Karpas-422 (cell line): Measurements from ENCODE around the gene TMX1. TPM values are rescaled to one million over a fixed set of nuclear protein-coding genes. Genes with fewer than 3 reads are reported as not detected.
"Not testable (repeated sequence)": the region's sequence is repeated elsewhere in the genome, so short reads cannot be mapped to it uniquely, and the experiment has no call there.

Experiments used
- DNase-seq: peaks from one replicate; pipeline ENCODE4 v3.0.0-alpha.2; 2015
- H2AFZ ChIP-seq: fragments of 200-600 bp; sonication (generic); 2 replicates; pipeline ENCODE4 v1.6.1; 2014; ENCODE audit warnings: antibody characterized with exemption, low read length, mixed read lengths
- H3K27ac ChIP-seq: fragments of 200-600 bp; sonication (generic); 2 replicates; pipeline ENCODE4 v1.5.1; 2014; ENCODE audit warnings: mild to moderate bottlenecking, low read length, moderate library complexity
- H3K27me3 ChIP-seq: fragments of 200-600 bp; sonication (generic); 2 replicates; pipeline ENCODE4 v1.6.1; 2014; ENCODE audit warnings: low read length, mixed read lengths
- H3K36me3 ChIP-seq: fragments of 200-600 bp; sonication (generic); 2 replicates; pipeline ENCODE4 v1.6.1; 2014; ENCODE audit warnings: low read length, mixed read lengths; ENCODE audit not compliant: insufficient read depth
- H3K4me1 ChIP-seq: fragments of 200-600 bp; sonication (generic); 2 replicates; pipeline ENCODE4 v1.6.1; 2014; ENCODE audit warnings: mild to moderate bottlenecking, low read length, mixed read lengths
- H3K4me2 ChIP-seq: fragments of 200-600 bp; sonication (generic); 2 replicates; pipeline ENCODE4 v1.6.1; 2014; ENCODE audit warnings: low read length, low read depth, mild to moderate bottlenecking; ENCODE audit not compliant: poor library complexity, severe bottlenecking
- H3K4me3 ChIP-seq: fragments of 200-600 bp; sonication (generic); 2 replicates; pipeline ENCODE4 v1.5.1; 2014; ENCODE audit warnings: mild to moderate bottlenecking, antibody characterized with exemption, low read length, mixed read lengths
- H3K79me2 ChIP-seq: fragments of 200-600 bp; sonication (generic); 2 replicates; pipeline ENCODE4 v1.6.1; 2014; ENCODE audit warnings: mild to moderate bottlenecking, low read length, mixed read lengths
- H3K9ac ChIP-seq: fragments of 200-600 bp; sonication (generic); 2 replicates; pipeline ENCODE4 v1.6.0; 2014; ENCODE audit warnings: low read length
- H3K9me2 ChIP-seq: fragments of 200-600 bp; sonication (generic), shearing (Covaris generic); replicated peaks from 2 replicates; pipeline ENCODE4 v1.6.0; 2014; ENCODE audit warnings: mild to moderate bottlenecking, low read length, moderate library complexity; ENCODE audit not compliant: insufficient read depth
- H3K9me3 ChIP-seq: fragments of 300-700, 200-600 bp; sonication (generic); 2 replicates; pipeline ENCODE4 v1.6.1; 2014; ENCODE audit warnings: low read length, mixed read lengths
- H4K20me1 ChIP-seq: fragments of 200-600 bp; sonication (generic); 2 replicates; pipeline ENCODE4 v1.6.1; 2014; ENCODE audit warnings: mild to moderate bottlenecking, antibody characterized with exemption, low read length, low read depth; ENCODE audit not compliant: insufficient read depth
- total RNA-seq: library from RNA; depleted of rRNA; stranded (reverse); fragments of >200 nt; shearing (Covaris generic); gene quantifications from 2 replicates; pipeline ENCODE4 v1.2.3, GENCODE V29; 2014; ENCODE audit warnings: low replicate concordance

Gene TMX1
- total RNA-seq, 1 experiment from 2014 or later = 70.5 TPM

- no peak for DNase-seq
- Histone ChIP-seq H2AFZ (no peak overlapping the region), H3K36me3 (no peaks in the 10 kb centered on the region), H3K4me2 (no peak overlapping the region), H3K9me2 (no peaks in the 10 kb centered on the region), H3K4me1 (peaks cover 14% of the 10 kb centered on the region), H3K9ac (no peak overlapping the region), H3K27me3 (no peaks in the 10 kb centered on the region), H3K79me2 (no peaks in the 10 kb centered on the region), H3K9me3 (no peaks in the 10 kb centered on the region), H4K20me1 (no peaks in the 10 kb centered on the region), H3K4me3 (no peak overlapping the region), H3K27ac (no peak overlapping the region)
Observed at GRCh38 chr14:51209457-51209856, 30.6 kb upstream of the TMX1 start.

- Histone ChIP-seq H3K9me2 (no peaks in the 10 kb centered on the region), H3K27ac (no peak overlapping the region), H3K79me2 (no peaks in the 10 kb centered on the region), H4K20me1 (no peaks in the 10 kb centered on the region), H3K9me3 (no peaks in the 10 kb centered on the region), H3K27me3 (no peaks in the 10 kb centered on the region), H2AFZ (no peak overlapping the region), H3K4me2 (no peak overlapping the region), H3K4me1 (peaks cover 14% of the 10 kb centered on the region), H3K9ac (no peak overlapping the region), H3K4me3 (no peak overlapping the region), H3K36me3 (no peaks in the 10 kb centered on the region)
- no peak for DNase-seq
Observed at GRCh38 chr14:51210594-51210993, 29.5 kb upstream of the TMX1 start.

GRCh38 chr14:51211149-51211548 is 28.9 kb upstream of the TMX1 start:
- Histone ChIP-seq H3K9me2 (no peaks in the 10 kb centered on the region), H4K20me1 (no peaks in the 10 kb centered on the region), H3K79me2 (no peaks in the 10 kb centered on the region), H3K27ac (no peak overlapping the region), H3K4me3 (no peak overlapping the region), H3K4me2 (no peak overlapping the region), H3K27me3 (no peaks in the 10 kb centered on the region), H3K9ac (no peak overlapping the region), H3K9me3 (no peaks in the 10 kb centered on the region), H3K4me1 (peaks cover 14% of the 10 kb centered on the region), H3K36me3 (no peaks in the 10 kb centered on the region), H2AFZ (no peak overlapping the region)
- DNase-seq = no peak

GRCh38 chr14:51216602-51217001 is 23.4 kb upstream of the TMX1 start:
- no peak overlapping the region for H2AFZ ChIP-seq
- no peak overlapping the region for H3K9ac ChIP-seq
- no peaks in the 10 kb centered on the region for H3K4me1 ChIP-seq
- no peak overlapping the region for H3K4me3 ChIP-seq
- H4K20me1 ChIP-seq = no peaks in the 10 kb centered on the region
- no peaks in the 10 kb centered on the region for H3K36me3 ChIP-seq
- no peaks in the 10 kb centered on the region for H3K9me2 ChIP-seq
- no peaks in the 10 kb centered on the region for H3K9me3 ChIP-seq
- DNase-seq = no peak
- H3K27me3 ChIP-seq = no peaks in the 10 kb centered on the region
- no peaks in the 10 kb centered on the region for H3K79me2 ChIP-seq
- no peak overlapping the region for H3K27ac ChIP-seq
- no peak overlapping the region for H3K4me2 ChIP-seq

GRCh38 chr14:51219473-51220448 is 20.3 kb upstream of the TMX1 start:
- H3K27me3 ChIP-seq = no peaks in the 10 kb centered on the region
- no peak overlapping the region for H3K9ac ChIP-seq
- H3K27ac ChIP-seq = no peak overlapping the region
- no peaks in the 10 kb centered on the region; the same call in 1 of the 2 replicates for H3K9me3 ChIP-seq
- H4K20me1 ChIP-seq = no peaks in the 10 kb centered on the region
- no peak overlapping the region for H3K4me2 ChIP-seq
- H2AFZ ChIP-seq = no peak overlapping the region
- no peak overlapping the region for H3K4me3 ChIP-seq
- H3K36me3 ChIP-seq = no peaks in the 10 kb centered on the region
- H3K79me2 ChIP-seq = no peaks in the 10 kb centered on the region
- peak; percentile 70 for DNase-seq
- no peaks in the 10 kb centered on the region for H3K9me2 ChIP-seq
- H3K4me1 ChIP-seq = no peaks in the 10 kb centered on the region

- H3K36me3 ChIP-seq, H3K4me3 ChIP-seq, H3K9ac ChIP-seq, DNase-seq, H4K20me1 ChIP-seq, H3K27me3 ChIP-seq, H3K4me2 ChIP-seq, H2AFZ ChIP-seq, H3K9me2 ChIP-seq, H3K79me2 ChIP-seq, H3K4me1 ChIP-seq, H3K27ac ChIP-seq, H3K9me3 ChIP-seq: not testable (repeated sequence)
Observed at GRCh38 chr14:51223463-51223862, 16.6 kb upstream of the TMX1 start.

- Histone ChIP-seq H3K27ac (no peak overlapping the region), H3K4me2 (no peak overlapping the region), H3K4me1 (no peaks in the 10 kb centered on the region), H3K9me3 (no peaks in the 10 kb centered on the region; the same call in 1 of the 2 replicates), H3K79me2 (no peaks in the 10 kb centered on the region), H3K4me3 (no peak overlapping the region), H3K9ac (no peak overlapping the region), H3K9me2 (no peaks in the 10 kb centered on the region), H4K20me1 (no peaks in the 10 kb centered on the region), H3K27me3 (no peaks in the 10 kb centered on the region), H3K36me3 (no peaks in the 10 kb centered on the region), H2AFZ (no peak overlapping the region)
- DNase-seq = no peak
Observed at GRCh38 chr14:51224551-51224950, 15.5 kb upstream of the TMX1 start.

GRCh38 chr14:51225751-51226150 is 14.3 kb upstream of the TMX1 start:
- Histone ChIP-seq H3K9ac (no peak overlapping the region), H3K79me2 (no peaks in the 10 kb centered on the region), H4K20me1 (no peaks in the 10 kb centered on the region; the same call in 1 of the 2 replicates), H3K36me3 (no peaks in the 10 kb centered on the region), H3K4me3 (no peak overlapping the region), H3K9me2 (no peaks in the 10 kb centered on the region), H3K4me1 (no peaks in the 10 kb centered on the region), H3K4me2 (no peak overlapping the region), H2AFZ (no peak overlapping the region), H3K27ac (no peak overlapping the region), H3K27me3 (no peaks in the 10 kb centered on the region), H3K9me3 (no peaks in the 10 kb centered on the region; the same call in 1 of the 2 replicates)
- DNase-seq = no peak
